GM12874 (cell line): ENCODE results near the gene PRSS53.

Experiments
- CTCF ChIP-seq: IDR thresholded peaks from 2 replicates; pipeline ENCODE4 v1.5.1; 2011; ENCODE audit warnings: low read depth, mild to moderate bottlenecking, control low read depth, low read length, moderate library complexity; ENCODE audit not compliant: insufficient read depth

The PRSS53 gene

DNA sequence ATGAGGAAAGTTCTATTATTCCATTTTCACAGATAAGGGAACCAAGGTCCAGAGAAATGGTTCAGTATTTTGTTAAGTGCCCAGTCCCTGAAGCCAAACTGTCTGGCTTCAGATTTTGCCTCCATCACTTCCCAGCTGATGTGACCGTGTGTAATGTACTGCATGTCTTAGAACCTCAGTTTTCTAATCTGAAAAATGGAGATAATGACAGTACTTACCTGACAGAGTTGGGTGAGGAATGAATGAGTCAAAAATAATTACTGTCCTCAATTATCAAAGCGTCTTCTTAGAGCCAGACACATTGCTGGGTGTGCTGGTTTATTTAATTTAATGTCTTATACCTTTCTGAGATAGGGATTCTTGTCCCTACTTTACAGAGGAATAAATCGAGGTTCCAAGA is 21.4 kb downstream of the PRSS53 start:
- TF ChIP-seq CTCF = no peak

DNA sequence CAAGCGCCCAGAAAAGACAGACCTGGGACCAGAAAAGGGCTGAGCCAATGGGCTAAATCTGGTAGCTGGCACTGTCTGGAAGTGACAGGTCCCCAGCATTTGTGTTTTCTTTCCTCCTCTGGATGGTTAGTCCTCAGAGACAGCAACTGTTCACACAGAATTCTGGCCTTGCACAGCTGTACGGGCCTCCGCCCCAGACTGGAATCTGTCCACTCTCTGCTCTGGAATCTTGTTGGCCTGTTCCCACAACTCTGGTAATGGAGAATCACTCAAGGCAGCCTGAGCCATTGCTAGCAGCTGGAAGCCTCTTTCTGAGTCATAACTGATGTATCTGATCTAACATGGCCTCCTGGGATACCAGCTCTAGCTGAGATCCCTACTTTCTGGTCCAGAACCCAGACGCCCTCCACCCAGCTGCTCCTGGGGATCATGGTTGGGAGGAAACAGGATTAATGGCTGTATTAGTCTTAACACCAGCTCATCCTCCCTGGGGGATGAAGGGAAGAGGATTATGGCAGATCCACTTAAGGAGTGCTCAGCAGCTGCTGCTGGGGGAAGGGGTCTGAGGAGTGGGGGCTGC is 23.8 kb downstream of the PRSS53 start:
- no peak for TF ChIP-seq CTCF

- TF ChIP-seq CTCF = no peak
Observed at GRCh38 chr16:31063843-31064611, 24.7 kb downstream of the PRSS53 start.

GRCh38 chr16:31063495-31063842 is 25.3 kb downstream of the PRSS53 start:
- TF ChIP-seq CTCF = no peak

DNA sequence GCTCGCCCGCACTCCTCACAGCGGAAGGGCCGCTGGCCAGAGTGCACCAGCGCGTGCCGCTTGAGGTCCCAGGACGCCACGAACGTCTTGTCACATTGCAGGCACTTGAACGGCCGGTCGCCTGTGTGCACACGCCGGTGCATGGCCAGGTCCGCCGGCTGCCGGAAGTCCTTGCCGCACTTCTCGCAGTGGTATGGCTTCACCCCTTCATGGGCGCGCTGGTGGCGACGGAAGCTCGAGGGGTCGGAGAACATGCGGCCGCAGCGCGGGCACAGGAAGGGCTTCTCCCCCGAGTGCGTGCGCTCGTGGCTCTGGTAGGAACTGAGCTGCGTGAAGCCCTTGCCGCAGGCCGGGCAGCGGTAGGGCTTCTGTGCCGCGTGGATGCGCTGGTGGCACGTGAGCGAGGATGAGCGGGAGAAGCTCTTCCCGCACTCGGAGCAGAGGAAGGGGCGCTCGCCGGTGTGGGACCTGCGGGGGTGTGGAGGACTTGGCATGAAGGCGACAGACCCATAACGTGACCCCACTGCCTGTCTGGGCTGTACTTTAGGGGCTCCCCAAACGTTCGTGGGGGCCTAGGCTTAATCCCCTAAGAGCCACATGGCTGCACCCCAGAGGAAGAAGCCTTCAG is 26.8 kb downstream of the PRSS53 start:
- TF ChIP-seq CTCF = no peak

- TF ChIP-seq CTCF = no peak
Observed at GRCh38 chr16:31061126-31061812, 27.5 kb downstream of the PRSS53 start.

GRCh38 chr16:31055613-31056012 is 33.1 kb downstream of the PRSS53 start:
- no peak for TF ChIP-seq CTCF
